Stomach (tissue), 4 donors: Measurements from ENCODE around the gene PPP4R3A.

ENCODE experiments used
- POLR2AphosphoS5 ChIP-seq, 3 donors: sonication (generic); formaldehyde crosslinking; IDR thresholded peaks; one replicate each; pipeline ENCODE4 v1.6.1; 2016; ENCODE audit warnings: antibody characterized with exemption in 3 of 3
- TF ChIP-seq, protein P1 (sequence below), 7 experiments: fragments of 450-650 bp in 4 of 7; fragments of 200-600 bp in 3 of 7; sonication (generic) in 3 of 7; IDR thresholded peaks; one replicate each; pipeline ENCODE4 v1.5.1; 2016 to 2019; ENCODE audit warnings: antibody characterized with exemption in 7 of 7, control low read depth in 2 of 7, mild to moderate bottlenecking in 1 of 7

- TF ChIP-seq, protein P1, sequence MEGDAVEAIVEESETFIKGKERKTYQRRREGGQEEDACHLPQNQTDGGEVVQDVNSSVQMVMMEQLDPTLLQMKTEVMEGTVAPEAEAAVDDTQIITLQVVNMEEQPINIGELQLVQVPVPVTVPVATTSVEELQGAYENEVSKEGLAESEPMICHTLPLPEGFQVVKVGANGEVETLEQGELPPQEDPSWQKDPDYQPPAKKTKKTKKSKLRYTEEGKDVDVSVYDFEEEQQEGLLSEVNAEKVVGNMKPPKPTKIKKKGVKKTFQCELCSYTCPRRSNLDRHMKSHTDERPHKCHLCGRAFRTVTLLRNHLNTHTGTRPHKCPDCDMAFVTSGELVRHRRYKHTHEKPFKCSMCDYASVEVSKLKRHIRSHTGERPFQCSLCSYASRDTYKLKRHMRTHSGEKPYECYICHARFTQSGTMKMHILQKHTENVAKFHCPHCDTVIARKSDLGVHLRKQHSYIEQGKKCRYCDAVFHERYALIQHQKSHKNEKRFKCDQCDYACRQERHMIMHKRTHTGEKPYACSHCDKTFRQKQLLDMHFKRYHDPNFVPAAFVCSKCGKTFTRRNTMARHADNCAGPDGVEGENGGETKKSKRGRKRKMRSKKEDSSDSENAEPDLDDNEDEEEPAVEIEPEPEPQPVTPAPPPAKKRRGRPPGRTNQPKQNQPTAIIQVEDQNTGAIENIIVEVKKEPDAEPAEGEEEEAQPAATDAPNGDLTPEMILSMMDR (IDR thresholded peaks at IDR 0.05) = no peak
- no peak for TF ChIP-seq POLR2AphosphoS5 (IDR thresholded peaks at IDR 0.05)
Measured at GRCh38 chr14:91511043-91511383, 903 bp upstream of the PPP4R3A start.
